Prostate gland (tissue), 2 donors: ENCODE results near the gene PPP1CB. TPM values are rescaled to one million over a fixed set of nuclear protein-coding genes. Genes with fewer than 3 reads are reported as not detected.

ENCODE experiments used
- DNase-seq: peaks from one replicate; pipeline ENCODE4 v3.0.0-alpha.2; 2019; ENCODE audit warnings: low spot score
- H3K27ac ChIP-seq, 2 donors: fragments of 200-600 bp; sonication (generic); 2 replicates each; pipeline ENCODE4 v1.5.1; 2017 to 2019
- H3K27me3 ChIP-seq: fragments of 200-600 bp; sonication (generic); replicated peaks from 2 replicates; pipeline ENCODE4 v1.5.1; 2019; ENCODE audit not compliant: insufficient read depth
- H3K36me3 ChIP-seq, 2 donors: fragments of 200-600 bp; sonication (generic); 1 replicate in 1 of 2; 2 replicates in 1 of 2; pipeline versions ENCODE4 v1.5.1 to v1.8.1; 2017 to 2019
- H3K4me1 ChIP-seq: fragments of 200-600 bp; sonication (generic); replicated peaks from 2 replicates; pipeline ENCODE4 v1.5.1; 2019
- H3K4me3 ChIP-seq, 2 donors: fragments of 200-600 bp; sonication (generic); 2 replicates each; pipeline ENCODE4 v1.5.1; 2017 to 2019
- H3K9me3 ChIP-seq: fragments of 200-600 bp; sonication (generic); 2 replicates; pipeline ENCODE4 v1.5.1; 2017
- POLR2A ChIP-seq: fragments of 450-650 bp; IDR thresholded peaks from one replicate; pipeline ENCODE4 v1.6.1; 2016; ENCODE audit warnings: antibody characterized with exemption, mild to moderate bottlenecking
- POLR2AphosphoS5 ChIP-seq: sonication (generic); formaldehyde crosslinking; IDR thresholded peaks from one replicate; pipeline ENCODE4 v1.6.1; 2017; ENCODE audit warnings: antibody characterized with exemption
- WGBS: methylation state at CpG from one replicate; pipeline ENCODE4 v1.1.5; 2018; 5-methylcytosine and 5-hydroxymethylcytosine counted together
- intact Hi-C: fragments of 100-400 bp; cut with DNase I; formaldehyde crosslinking; loops from one replicate; pipeline ENCODE4 v1.14.2; 2022
- total RNA-seq, 2 donors: library from RNA; depleted of rRNA; stranded (reverse); fragments of >200 nt; gene quantifications; one replicate each; pipeline ENCODE4 v1.1.0, GENCODE V29; 2016
- TF ChIP-seq, protein P1 (sequence below), 4 experiments: fragments of 200-600 bp in 2 of 4; fragments of 450-650 bp in 2 of 4; sonication (generic) in 2 of 4; IDR thresholded peaks; 1 replicate in 3 of 4; 2 replicates in 1 of 4; pipeline ENCODE4 v1.5.1; 2016 to 2019; ENCODE audit warnings: antibody characterized with exemption in 4 of 4, mild to moderate bottlenecking in 2 of 4, moderate library complexity in 2 of 4

The PPP1CB gene
- total RNA-seq, 2 donors from 2014 or later = 177 to 260 TPM

DNA sequence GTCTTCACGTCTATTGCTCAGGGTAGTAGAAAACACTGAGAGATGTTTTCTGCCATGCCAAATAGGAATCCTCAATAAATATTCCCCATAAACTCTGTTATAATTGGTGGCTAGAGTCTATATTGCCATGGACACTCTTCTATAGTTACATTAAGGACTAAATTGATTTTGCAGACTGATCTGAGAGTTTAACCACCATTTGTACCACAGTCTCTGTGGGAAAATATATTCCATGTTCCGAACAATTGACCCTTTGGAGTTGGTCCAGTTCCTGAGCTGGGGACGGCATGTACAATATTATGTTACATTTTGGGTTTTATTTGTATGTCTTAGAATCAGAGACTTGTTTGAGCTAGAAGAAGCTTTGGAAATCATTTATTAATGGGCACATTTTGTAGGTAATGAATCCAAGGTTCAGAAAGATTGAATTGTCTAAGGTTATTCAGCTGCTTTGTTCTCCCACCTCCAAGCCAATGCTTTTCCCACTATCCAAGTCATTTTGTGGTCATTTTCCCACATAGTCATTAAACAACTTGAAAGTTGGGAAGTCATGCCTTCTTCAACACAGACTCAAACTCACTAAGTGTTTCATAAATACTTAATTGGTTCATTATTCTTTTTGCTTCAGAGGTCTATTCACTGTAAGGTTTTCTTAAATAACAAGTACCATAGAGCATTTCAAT, 5.1 kb upstream of the PPP1CB start:
- H3K27ac ChIP-seq = peak overlapping the region; percentile 100
- H3K36me3 ChIP-seq = no peaks in the 10 kb centered on the region
- TF ChIP-seq POLR2A (no peak), POLR2AphosphoS5 (peak; percentile 95)
- TF ChIP-seq, protein P1, sequence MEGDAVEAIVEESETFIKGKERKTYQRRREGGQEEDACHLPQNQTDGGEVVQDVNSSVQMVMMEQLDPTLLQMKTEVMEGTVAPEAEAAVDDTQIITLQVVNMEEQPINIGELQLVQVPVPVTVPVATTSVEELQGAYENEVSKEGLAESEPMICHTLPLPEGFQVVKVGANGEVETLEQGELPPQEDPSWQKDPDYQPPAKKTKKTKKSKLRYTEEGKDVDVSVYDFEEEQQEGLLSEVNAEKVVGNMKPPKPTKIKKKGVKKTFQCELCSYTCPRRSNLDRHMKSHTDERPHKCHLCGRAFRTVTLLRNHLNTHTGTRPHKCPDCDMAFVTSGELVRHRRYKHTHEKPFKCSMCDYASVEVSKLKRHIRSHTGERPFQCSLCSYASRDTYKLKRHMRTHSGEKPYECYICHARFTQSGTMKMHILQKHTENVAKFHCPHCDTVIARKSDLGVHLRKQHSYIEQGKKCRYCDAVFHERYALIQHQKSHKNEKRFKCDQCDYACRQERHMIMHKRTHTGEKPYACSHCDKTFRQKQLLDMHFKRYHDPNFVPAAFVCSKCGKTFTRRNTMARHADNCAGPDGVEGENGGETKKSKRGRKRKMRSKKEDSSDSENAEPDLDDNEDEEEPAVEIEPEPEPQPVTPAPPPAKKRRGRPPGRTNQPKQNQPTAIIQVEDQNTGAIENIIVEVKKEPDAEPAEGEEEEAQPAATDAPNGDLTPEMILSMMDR (IDR thresholded peaks at IDR 0.05) = no peak
- H3K27me3 ChIP-seq = no peaks in the 10 kb centered on the region
- DNase-seq = peak; percentile 73
- peaks cover 27% of the 10 kb centered on the region for H3K4me1 ChIP-seq
- H3K9me3 ChIP-seq = no peaks in the 10 kb centered on the region
- 16% methylated on average over 3 of the region's 3 CpGs for WGBS
- H3K4me3 ChIP-seq = no peak overlapping the region
- intact Hi-C loops = loop anchor here (10.0 kb wide), 1 partner anchor 52 kb away; no protein-coding TSS in a partner anchor

- intact Hi-C loops = loop anchor here (10.0 kb wide), 1 partner anchor 53 kb away; no protein-coding TSS in a partner anchor
- peak overlapping the region; percentile 100 for H3K27ac ChIP-seq
- H3K36me3 ChIP-seq = no peaks in the 10 kb centered on the region
- TF ChIP-seq POLR2A (no peak), POLR2AphosphoS5 (peak; percentile 39)
- DNase-seq = peak; percentile 67
- H3K4me1 ChIP-seq = peaks cover 27% of the 10 kb centered on the region
- H3K9me3 ChIP-seq = no peaks in the 10 kb centered on the region
- no peak overlapping the region for H3K4me3 ChIP-seq
- H3K27me3 ChIP-seq = no peaks in the 10 kb centered on the region
- 73% methylated on average over 1 of the region's 1 CpG for WGBS
Measured at GRCh38 chr2:28747714-28748113, 3.9 kb upstream of the PPP1CB start.

DNA sequence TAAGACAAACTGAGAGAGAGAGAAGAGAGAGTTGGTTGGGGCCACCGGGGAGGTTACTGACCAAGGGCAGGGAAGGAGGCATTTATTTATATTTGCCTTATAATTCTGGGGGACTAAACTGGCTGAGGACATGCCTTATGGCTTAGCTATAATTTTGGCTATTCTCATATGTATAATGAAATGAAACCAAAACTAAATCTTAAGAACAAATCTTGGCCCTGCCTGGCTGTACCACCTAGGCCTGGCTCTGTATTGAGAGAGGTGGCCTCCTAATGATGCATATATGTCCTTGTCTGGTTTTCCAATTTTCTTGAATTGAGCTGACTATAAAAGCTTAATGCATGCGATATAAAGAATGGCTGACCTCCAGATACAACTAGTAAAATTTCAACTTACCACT, 3.5 kb upstream of the PPP1CB start:
- H3K4me1 ChIP-seq = peaks cover 27% of the 10 kb centered on the region
- H3K36me3 ChIP-seq = no peaks in the 10 kb centered on the region
- TF ChIP-seq POLR2A (no peak), POLR2AphosphoS5 (no peak)
- TF ChIP-seq, protein P1 (IDR thresholded peaks at IDR 0.05) = no peak
- no peaks in the 10 kb centered on the region for H3K9me3 ChIP-seq
- WGBS = 50% methylated on average over 2 of the region's 2 CpGs
- H3K27ac ChIP-seq = peak overlapping the region; percentile 100
- no peak overlapping the region for H3K4me3 ChIP-seq
- DNase-seq = no peak
- intact Hi-C loops = loop anchor here (10.0 kb wide), 1 partner anchor 53 kb away; no protein-coding TSS in a partner anchor
- no peaks in the 10 kb centered on the region for H3K27me3 ChIP-seq

DNA sequence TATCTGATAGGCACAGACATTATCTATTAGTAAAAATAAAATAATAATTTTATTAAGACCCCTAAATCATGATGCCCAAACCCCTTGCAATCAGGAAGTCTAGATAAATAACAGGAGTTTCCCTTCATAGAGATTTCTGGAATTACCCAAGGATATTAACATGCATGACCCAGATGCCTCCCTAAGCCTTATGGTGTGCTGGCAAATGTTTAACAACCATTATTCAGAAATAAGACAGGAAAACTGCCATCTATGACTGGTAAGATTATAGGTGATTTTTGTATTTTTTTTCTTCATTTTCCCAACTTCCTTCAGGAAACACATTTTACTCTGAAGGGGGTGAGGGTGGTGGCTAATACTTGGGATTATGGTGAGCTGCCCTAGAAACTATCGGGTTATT, 2.7 kb upstream of the PPP1CB start:
- intact Hi-C loops = loop anchor here (10.0 kb wide), 1 partner anchor 54 kb away; no protein-coding TSS in a partner anchor
- Histone ChIP-seq H3K4me1 (peaks cover 27% of the 10 kb centered on the region), H3K27me3 (no peaks in the 10 kb centered on the region), H3K9me3 (no peaks in the 10 kb centered on the region), H3K4me3 (no peak overlapping the region), H3K27ac (peak overlapping the region; percentile 100), H3K36me3 (no peaks in the 10 kb centered on the region)
- TF ChIP-seq POLR2AphosphoS5 (no peak), POLR2A (no peak)
- TF ChIP-seq, protein P1 (IDR thresholded peaks at IDR 0.05) = no peak
- no peak for DNase-seq
- WGBS = 100% methylated on average over 1 of the region's 1 CpG

- H3K36me3 ChIP-seq = no peaks in the 10 kb centered on the region
Measured at GRCh38 chr2:28749526-28749925, 2.1 kb upstream of the PPP1CB start.

More at GRCh38 chr2:28749526-28749925, 2.1 kb upstream of the PPP1CB start:
- TF ChIP-seq, protein P1 (IDR thresholded peaks at IDR 0.05) = no peak
- no peak for TF ChIP-seq POLR2AphosphoS5
- no peak for TF ChIP-seq POLR2A
- no peak for DNase-seq
- no peaks in the 10 kb centered on the region for H3K9me3 ChIP-seq
- intact Hi-C loops = loop anchor here (10.0 kb wide), 1 partner anchor 55 kb away; no protein-coding TSS in a partner anchor
- H3K27me3 ChIP-seq = no peaks in the 10 kb centered on the region
- peak overlapping the region; percentile 100 for H3K27ac ChIP-seq
- WGBS = 97% methylated on average over 6 of the region's 6 CpGs
- no peak overlapping the region for H3K4me3 ChIP-seq
- peaks cover 27% of the 10 kb centered on the region for H3K4me1 ChIP-seq
